HG03280 (cell line): ENCODE measurements around the gene THEMIS.

Source experiments
- ATAC-seq: cut with Tn5 transposase; IDR thresholded peaks from one replicate; pipeline ENCODE4 v1.9.1; 2021; ENCODE audit warnings: mild to moderate bottlenecking, moderate library complexity; ENCODE audit not compliant: unreplicated experiment

The THEMIS gene

DNA sequence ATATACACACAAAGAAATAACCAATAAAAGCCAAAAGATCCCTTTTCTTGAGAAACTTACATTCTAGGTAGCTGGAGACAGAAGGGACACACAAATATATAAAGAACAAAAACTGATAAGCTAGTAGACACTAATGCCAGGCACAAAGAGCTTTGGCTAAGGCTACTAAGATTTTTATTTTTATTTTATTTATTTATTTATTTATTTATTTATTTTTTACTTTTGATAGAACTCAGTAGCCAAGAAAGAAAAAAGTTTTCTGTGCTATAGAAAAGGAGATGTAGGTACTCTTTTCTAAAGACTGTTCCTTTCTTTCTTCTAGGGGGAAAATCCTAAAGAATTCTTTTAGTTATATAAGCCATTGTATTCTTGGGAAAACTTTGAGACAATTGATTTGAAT, 34.1 kb downstream of the THEMIS start:
- no peak for ATAC-seq

DNA sequence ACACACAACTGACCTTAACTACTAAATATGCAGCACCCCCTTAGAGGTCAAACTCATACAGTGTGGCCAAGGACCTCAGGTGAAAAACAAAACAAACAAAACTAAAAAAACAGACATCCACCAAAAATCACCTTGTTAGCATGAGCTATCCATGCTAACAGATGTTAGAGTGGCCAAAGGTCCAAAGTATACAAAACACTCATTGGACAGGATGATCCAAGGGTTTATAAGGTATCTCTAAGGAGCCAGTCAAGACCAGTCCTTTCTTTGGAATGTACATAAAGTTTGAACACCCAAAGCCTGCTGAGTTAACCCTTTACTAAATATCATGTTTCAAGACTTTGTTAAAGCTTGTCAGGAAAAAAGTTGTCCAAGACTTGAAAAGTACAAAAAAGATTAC, 35.8 kb downstream of the THEMIS start:
- ATAC-seq = no peak

DNA sequence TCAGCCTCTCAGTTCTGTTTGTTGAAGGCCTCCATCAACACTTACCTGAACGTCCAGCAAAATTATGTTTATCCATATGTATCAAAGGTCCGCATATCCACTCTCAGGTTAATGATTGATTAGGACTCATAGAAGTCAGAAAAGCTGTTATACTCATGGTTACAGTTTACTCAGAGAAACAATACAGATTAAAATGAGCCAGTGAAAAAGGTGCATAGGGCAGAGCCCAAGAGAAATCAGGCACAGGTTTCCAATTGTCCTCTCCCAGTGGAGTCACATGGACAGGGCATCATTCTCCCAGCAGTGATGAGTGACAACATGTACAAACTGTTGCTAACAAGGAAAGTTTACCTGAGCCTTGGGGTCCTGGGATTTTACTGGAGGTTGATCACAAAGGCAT, 36.2 kb downstream of the THEMIS start:
- no peak for ATAC-seq

DNA sequence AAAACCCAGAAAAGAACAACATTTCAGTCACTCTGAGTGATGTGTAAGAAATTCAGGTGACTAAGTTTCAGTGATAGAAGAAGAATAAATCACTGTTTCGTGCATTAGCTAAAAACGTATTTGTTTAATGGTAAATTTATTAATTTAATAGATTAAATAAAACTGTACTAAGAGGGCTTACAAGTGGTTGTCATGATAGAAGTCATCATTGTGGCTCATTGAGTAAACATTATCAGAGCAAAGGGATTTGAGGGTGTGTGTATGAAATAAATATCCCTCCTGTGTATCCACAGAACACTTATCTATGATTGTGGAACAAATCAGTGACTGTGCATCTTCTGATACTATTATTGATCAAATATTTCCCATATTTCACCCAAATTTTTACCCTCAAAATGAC, 40.1 kb downstream of the THEMIS start:
- no peak for ATAC-seq

DNA sequence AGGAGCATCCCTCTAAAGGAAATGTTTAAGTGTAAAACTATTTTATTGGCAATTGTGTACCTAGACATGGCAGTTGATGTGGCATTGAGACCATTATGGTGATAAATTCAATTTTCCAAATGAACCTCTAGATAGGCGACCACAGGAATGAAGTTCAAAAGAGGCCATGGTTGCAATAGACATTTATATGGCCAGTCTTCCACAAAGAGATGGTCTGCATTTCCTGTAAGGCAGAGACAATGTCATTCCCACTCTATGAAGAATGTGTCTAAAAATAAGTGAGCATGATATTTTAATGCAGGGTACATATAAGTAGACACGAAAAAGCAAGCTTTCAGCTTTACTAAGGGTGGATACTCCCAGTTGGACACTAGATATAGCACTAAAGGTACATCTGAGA, 40.9 kb downstream of the THEMIS start:
- no peak for ATAC-seq

DNA sequence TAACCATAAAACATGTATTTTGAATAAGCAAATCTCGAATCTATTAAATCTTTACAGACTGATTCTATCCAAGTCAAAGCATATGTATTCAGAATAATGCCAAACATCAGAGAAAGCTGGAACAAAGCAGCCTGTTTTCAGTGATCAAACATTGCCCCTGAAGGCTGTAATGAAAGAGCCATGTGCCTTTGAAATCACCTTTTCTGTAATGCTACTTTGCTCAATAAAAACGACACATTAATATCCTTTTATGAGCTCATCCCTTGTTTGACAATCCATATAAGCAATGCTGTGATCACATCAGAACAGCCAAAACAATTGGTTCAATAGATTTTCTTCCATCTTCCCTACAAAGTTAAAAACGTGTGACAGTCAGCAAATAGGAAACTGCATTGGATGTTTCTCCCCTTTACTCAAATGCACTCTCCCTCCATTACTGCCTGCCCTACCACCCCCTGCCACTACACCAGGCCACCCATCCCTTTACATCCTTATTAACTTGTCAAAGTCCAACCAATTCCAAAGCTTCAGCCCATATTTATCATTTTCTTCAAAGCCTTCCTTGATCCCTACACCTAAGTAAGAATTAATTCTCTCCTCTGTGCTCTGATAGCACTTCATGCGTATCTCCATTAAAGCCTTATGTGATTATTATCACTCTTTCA, 42.0 kb downstream of the THEMIS start:
- ATAC-seq = no peak

DNA sequence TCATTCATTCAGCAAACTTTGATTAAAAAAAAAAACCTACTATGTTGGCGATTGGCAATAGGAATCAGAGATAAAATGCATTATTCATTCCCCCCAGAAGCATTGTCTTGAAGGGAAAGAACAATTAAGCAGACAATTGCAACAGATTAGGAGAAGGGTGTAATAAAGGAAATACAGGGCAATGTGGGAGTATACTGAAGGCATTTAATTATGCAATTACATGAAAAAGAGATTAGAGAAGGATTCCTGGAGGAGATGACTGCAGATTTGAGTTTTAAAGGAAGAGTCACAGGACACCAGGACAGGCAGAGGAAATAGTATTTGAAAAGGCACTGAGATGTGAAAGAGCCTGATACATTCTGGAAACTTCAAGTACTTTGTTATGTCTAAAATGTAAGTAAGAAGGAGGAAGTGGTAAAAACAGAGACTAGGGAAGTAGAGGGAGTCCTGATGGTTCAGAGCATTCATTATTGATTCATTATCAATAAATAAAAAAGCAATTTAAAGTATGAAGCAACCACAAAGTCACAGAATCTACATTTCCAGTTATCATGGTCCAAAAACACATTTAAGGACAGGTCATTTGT, 43.7 kb downstream of the THEMIS start:
- no peak for ATAC-seq

DNA sequence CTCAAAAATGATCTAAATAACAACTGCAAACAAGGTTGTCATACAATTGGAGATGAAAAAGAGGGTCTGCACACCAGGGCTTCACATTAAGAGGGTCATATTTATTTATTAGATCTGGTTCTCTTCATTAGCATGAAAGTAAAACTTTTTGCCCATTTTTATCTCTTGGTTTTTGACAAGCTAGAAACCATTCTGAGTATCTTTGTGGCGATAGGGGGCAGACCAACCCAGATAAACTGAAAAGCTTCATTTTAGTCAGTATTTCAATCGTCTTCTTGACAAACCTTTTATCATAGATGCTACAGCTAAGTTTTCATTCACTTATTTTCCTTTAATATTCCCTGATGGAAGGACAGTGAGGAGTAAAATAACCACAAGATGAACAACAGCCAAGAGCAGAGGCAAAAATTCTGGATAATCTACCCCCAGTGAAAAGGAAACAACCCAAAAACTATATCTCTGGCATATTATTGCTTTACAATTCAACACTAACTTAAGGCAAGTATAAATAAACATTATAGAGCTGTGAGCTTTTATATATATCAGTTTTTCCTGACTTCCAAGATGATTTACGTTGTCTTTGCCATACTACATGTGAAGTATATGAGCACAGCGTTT, 45.2 kb downstream of the THEMIS start:
- no peak for ATAC-seq

DNA sequence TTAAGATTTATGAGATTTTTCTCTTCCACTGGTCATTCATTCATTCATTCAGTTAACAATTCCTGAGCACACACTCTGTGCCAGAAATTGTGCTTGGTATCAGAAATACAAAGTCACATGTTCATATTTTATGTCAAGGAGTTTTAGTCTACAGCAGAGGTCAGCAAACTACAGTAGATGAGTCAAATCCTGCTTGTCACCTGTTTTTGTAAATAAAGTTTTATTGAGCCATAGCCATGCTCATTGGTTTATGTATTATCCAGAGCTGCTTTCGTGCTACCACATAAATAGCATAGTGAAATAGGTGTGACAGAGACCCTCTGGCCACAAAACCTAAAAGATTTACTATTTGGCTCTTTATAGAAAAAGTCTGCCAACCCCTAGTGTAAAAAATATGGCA, 46.8 kb downstream of the THEMIS start:
- ATAC-seq = no peak

DNA sequence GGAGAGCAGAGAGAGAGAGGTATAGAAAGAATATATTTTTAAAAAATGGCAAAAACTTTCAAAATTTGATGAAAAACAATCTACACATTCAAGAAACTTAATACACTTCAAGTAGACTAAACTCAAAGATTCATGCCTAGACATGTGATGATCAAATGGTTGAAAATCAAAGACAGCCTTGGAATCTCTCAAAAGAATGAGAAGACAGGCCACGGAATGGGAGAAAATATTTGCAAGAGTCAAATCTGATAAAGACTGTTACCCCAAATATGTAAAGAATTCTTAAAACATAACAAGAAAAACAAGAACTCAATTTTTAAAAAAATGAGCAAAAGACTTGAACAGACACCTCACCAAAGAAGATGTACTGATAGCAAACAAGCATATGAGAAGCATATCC, 49.7 kb downstream of the THEMIS start:
- no peak for ATAC-seq

DNA sequence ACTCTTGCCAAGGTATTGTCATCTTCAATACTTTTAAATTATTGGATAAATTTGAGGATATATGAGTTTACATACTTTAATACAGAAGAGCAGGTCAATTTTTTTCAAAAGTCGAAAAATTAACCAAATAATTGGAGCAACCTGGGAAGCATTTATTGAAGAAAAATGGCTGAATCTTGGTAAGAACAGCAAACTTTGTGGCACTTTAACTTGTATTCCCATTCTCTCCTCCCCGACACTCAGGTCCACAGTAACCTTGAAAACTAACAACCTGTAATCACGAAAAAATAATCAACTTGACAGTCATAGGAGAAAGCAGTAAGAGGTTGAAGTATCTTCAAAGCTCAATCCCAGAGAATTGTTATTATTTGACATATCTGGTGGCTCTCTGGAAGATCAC, 55.6 kb downstream of the THEMIS start:
- no peak for ATAC-seq

DNA sequence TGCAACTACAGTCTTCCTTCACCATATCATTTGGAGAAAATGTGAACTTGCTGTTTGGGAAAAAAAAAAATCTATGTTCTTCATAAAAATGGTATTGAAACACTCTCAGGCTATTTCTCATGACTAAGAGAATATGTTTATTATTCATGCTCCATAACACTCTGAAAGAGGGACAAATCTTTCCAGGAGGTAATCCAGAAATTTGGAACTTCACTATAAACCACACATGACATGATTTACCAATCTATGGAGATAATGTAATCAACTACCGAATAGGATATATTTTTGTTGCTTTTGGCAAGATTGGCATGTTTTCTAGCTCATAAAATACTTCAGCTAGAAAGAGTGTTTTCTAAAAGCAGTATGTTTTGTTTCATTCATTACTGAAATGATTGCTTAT, 56.3 kb downstream of the THEMIS start:
- no peak for ATAC-seq

DNA sequence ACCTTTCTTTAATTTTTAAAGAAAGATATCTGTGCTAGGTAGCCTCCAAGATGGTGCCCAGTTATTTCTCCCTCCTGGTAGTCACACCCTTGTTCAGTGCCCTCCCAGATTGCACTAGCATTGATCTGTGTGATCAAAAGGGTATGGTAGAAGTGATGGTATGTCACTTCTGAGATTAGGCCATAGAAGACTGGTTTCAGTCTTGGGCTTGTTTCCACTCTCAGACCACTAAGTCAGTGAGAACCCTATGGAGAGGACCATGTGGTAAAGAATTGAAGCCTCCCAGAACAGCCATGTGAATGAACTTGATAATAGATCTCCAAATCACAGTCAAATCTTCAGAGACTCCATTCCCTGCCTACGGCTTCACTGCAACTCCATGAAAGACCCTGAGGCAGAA, 57.3 kb downstream of the THEMIS start:
- no peak for ATAC-seq

DNA sequence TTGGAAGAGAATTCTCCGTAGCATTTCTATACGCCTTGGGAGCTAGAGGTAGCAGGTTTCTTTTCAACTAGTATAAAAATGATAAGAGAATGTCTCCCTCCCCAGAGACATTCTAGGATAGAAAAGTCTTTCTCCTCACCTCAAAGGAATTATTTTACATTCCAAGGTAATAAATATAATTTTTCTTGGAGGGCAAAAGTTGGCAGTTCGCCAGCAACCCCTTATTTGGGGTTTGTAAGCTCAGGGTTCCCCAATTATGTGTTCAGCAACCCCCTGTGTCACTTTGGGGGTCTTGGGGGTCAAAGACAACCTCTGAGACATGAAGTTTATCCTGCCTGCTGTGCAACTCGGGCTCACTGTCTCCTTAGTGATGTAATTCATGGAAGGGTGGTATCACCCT, 58.3 kb downstream of the THEMIS start:
- ATAC-seq = no peak

DNA sequence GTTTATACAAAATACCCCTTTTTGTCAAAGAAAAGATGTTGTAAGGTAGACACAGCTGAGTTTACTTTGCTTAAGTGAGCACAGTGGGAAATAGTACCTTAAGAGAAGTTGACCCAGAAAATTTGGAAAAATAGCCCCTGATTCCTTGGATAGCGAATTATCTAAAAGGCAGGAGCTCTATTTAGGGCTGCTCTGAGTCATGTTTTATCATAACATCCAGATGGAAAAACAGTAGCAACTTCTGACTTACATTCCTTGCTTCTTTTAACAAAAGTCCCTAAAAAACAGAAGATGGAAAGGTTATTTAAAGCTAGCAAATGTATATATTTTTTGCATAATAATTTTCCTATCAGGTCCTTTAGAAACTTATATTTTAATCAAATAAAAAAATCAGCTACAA, 59.0 kb downstream of the THEMIS start:
- ATAC-seq = no peak

DNA sequence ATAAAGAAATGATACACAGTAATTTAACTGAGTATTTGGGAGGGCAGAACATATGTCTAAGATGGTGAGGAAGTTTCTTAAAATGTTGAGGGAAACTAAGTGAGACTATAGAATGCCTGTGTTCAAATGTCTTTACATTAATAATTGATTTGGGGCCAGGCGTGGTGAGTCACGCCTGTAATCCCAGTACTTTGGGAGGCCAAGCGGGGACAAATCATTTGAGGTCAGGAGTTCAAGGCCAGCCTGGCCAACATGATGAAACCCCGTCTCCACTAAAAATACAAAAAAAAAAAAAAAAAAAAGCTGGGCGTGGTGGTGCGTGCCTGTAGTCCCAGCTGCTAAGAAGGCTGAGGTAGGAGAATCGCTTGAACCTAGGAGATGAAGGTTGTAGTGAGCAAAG, 66.7 kb downstream of the THEMIS start:
- no peak for ATAC-seq

DNA sequence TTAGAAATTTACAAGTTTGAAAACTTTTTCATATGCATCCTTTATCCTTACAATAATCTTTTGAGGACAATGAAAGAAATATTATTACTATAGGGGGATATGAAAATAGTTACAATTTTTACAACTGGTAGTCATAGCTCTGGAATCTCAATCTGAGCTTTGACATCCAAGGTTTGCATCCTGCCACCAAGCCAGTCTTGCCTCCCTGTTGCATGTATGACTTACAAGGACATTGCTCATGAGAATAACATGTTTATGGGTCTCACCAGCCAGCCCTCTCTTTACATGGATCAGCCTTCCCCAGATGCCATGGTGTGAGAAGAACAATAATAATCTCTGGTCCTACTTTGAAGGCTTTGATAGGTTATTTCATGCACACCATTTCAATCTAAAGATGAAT, 67.5 kb downstream of the THEMIS start:
- no peak for ATAC-seq

DNA sequence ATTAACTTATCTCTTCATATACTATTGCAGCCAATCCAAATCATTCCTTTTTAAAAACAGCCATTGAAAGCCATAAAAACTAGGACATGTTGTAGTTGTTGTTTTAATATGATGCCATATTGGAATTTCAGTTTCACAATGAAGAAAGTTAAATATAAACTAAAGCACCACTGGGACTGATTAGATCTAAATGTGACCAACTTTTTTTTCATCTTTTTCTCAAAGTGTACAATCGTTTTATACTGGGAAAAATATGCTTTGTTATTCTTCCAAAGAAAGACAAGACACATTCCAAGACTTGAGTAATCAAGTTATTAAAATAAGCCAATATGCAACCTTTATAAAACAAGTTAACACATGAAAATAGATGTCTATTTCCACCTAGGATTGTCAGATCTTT, 68.5 kb downstream of the THEMIS start:
- ATAC-seq = no peak

DNA sequence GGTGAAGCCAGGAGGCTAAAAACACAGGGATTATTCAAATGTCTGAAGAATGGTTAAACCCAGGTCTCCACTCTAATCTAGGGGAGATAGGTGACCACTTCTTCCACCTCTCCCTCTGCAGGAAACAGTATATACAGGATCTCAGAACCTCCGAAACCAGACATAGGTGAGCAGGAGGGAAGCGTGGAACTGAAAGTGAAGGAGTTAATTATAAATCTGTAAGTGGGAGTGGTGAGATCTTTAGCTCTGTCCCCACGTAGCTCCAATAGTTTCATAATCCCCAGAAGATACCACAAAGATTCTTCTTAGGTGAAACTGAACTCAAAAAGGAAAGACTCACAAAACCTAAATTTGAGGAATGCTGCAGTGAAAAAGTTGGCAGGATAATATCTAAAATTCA, 76.8 kb downstream of the THEMIS start:
- no peak for ATAC-seq

DNA sequence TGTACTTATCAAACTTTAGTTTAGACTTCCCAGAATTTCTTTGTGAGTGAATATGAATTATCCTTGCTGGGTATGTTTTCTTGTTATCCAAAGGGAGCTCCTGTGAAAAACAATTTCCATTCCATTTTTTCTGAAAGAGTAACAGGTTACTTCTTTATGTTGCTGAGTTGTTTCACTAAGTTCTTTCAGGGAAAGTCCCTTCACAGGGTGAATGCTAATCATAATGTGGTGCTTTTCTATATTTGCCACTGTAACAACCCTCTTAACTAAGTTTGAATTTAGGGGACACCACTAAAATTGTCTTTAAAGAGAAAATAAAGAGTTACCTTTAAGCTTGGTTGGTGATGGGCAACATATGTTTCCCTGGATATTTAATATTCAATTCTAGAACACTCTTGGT, 79.4 kb downstream of the THEMIS start:
- no peak for ATAC-seq

DNA sequence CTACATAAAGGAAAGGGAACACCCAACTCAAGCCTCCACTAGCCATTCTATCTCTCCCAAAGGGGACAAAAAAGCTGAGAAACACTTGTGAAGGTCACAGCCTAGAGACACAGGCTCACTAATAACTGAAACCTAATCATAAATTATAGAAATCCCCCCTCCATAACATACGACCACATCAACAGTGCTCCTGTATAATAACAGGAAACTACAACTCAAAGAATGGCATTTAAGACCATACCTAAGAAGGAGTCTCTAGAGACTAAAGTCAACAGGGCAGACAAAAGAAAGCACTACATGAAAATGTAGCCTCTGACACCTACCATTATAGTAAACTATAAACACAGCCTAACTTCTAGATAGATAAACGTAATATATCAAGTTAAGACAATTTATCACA, 82.7 kb downstream of the THEMIS start:
- no peak for ATAC-seq

DNA sequence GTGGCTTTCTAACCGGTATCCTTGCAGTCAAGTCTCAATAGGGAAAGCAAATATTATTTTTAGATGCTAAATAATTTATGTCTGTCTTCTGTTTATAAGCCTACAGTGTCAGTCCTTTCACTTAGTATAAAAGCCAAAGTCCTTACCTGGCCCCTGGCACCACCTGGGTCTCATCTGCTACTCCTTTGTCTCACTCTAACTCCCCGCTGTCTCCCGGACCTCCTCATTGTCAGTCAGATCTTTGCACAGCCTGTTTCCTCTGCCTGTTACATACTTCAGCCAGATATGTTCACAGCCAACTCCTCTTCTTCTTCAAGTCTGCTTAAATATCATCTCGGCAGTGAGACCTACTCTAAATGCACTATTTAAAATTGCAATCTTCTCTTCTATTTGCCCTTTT, 84.2 kb downstream of the THEMIS start:
- no peak for ATAC-seq

DNA sequence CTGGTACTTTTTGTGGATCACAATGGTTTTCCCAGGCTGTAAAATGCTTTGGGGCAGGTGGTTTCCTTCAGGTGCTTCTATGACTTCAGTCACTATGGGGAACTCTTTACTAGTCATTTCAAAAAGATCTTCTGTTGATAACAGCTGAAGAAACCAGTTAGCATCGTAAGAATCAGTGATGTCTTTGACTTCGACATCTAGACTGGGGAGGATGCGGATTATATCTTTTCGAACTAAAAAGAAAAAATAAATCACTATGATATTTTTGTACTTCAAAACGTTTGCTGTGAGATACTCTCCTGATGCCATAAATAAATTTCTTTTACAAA, 87.2 kb downstream of the THEMIS start:
- ATAC-seq = no peak
